ENCODE data around the gene RPP30.
A peak's percentile ranks its signal among the peaks of the same experiment; 100 is the strongest.

RPP30 gene

DNA sequence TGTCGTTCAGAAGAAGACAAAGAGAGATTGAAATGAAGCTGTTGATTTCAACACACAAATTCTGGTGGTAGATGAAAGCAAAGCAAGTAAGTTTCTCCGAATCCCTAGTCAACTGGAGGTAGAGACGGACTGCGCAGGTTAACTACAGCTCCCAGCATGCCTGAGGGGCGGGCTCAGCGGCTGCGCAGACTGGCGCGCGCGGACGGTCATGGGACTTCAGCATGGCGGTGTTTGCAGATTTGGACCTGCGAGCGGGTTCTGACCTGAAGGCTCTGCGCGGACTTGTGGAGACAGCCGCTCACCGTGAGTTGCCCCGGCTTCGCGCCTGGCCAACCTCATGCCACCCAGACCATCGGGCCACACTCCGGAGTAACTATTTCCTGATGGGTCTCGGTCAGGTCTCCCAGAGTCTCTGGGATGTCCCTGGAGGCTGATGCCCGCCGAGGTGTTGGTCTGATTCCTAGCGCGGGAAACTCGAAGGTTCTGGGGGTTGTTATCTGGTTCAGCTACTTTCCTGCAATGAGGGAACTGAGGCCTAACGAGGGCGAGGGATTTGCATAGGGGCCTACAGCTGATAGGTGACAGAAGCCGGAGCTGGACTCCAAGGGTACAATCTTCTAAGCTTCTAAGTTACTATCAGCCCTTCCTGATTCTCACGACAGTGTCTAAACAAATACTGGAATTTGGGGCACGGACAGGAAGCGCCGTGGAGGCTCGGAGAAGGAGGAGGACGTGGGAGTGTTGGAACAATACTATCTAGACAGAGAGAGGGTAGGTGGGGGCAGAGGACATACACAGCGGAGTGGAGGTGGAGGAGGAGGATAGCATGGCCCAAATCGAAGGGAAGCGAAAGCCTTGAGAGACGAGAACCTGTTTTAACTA, at the start of gene RPP30:
Gene RPP30, plus strand, starts transcription at position 209 of the 882 bp plus-strand sequence. Its CDS starts 13 bp downstream, at position 222.
- peak within 1 kb of the TSS; percentile 77 for H3K27ac ChIP-seq
- DNase-seq (ENCODE audit: low spot score) = peak; percentile 92
- ChIA-PET POLR2A (ENCODE audit: low non-redundant PET) (interaction anchor here (0.6 kb wide), 1 partner anchor 1024 kb away, joined by 4 read pairs; no protein-coding TSS in a partner anchor), CTCF (interaction anchor here (0.6 to 1.2 kb wide), 6 partner anchors 9 to 427 kb away, joined by 3 to 4 read pairs (median 4); partner anchors contain the start of gene HTR7)
- TF ChIP-seq, protein P1, sequence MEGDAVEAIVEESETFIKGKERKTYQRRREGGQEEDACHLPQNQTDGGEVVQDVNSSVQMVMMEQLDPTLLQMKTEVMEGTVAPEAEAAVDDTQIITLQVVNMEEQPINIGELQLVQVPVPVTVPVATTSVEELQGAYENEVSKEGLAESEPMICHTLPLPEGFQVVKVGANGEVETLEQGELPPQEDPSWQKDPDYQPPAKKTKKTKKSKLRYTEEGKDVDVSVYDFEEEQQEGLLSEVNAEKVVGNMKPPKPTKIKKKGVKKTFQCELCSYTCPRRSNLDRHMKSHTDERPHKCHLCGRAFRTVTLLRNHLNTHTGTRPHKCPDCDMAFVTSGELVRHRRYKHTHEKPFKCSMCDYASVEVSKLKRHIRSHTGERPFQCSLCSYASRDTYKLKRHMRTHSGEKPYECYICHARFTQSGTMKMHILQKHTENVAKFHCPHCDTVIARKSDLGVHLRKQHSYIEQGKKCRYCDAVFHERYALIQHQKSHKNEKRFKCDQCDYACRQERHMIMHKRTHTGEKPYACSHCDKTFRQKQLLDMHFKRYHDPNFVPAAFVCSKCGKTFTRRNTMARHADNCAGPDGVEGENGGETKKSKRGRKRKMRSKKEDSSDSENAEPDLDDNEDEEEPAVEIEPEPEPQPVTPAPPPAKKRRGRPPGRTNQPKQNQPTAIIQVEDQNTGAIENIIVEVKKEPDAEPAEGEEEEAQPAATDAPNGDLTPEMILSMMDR (conservative IDR thresholded peaks at IDR 0.05; ENCODE audit: low read depth) = no peak

DNA sequence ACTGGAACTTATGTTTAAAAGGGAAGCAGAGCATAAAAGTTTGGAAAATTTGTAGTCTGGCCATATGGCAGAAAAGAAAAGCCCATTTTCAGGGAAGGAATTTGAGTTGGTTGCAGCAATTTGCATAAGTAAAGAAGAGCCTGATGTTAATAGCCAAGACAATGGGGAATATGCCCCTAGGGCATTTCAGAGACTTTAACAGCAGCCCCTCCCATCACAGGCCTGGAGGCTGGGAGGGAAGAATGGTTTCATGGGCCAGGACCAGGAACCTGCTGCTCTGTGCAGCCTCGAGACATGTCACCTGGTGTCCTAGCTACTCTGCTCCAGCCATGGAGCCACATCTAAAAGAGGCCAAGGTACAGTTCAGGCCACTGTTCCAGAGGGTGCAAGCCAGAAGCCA, 49.3 kb upstream of the RPP30 start:
- no peak overlapping the region for H3K27ac ChIP-seq
- DNase-seq (ENCODE audit: low spot score) = no peak
- ChIA-PET POLR2A (ENCODE audit: low non-redundant PET) (no interaction called here), CTCF (interaction anchor here (0.6 kb wide), 1 partner anchor 29 kb away, joined by 4 read pairs; no protein-coding TSS in a partner anchor)
- TF ChIP-seq, protein P1 (conservative IDR thresholded peaks at IDR 0.05; ENCODE audit: low read depth) = no peak

DNA sequence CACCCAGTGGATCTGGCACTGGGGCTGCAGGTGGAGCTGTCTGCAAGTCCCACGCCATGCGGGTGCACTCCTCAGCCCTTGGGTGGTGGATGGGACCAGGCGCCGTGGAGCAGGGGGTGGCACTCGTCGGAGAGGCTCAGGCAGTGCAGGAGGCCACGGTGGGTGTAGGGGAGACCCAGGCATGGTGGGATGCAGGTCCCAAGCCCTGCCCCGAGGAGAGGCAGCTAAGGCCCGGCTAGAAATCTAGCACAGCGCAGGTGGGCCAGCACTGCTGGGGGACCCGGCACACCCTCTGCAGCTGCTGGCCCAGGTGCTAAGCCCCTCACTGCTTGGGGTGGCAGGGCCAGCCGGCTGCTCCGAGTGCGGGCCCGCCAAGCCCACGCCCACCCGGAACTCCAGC, 39.7 kb upstream of the RPP30 start:
- ChIA-PET CTCF (no interaction called here), POLR2A (ENCODE audit: low non-redundant PET) (no interaction called here)
- TF ChIP-seq, protein P1 (conservative IDR thresholded peaks at IDR 0.05; ENCODE audit: low read depth) = no peak
- no peak for DNase-seq (ENCODE audit: low spot score)
- H3K27ac ChIP-seq = no peak overlapping the region

DNA sequence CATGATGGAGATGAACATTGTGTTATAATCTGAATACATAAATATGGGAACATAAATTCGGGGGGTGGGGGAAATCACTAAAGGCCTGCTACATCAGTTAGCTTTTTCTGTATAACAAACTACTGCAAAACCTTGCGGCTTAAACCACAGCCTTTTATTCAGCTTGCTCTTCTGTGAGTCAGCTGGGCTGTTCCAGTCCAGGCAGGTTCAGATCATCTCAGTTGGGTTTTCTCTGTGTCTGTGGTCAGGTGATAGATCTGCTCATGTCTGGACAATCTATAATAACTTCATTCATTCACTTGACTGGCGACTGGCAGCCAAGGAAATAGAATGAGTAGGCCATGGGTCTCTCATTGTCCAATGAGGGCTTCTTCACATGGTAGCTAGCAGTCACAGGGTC, 37.4 kb upstream of the RPP30 start:
- peak; percentile 69 for DNase-seq (ENCODE audit: low spot score)
- TF ChIP-seq, protein P1 (conservative IDR thresholded peaks at IDR 0.05; ENCODE audit: low read depth) = no peak
- ChIA-PET CTCF (interaction anchor here (1.3 kb wide), 1 partner anchor 23 kb away, joined by 7 read pairs; the partner anchor contains the start of gene HTR7), POLR2A (ENCODE audit: low non-redundant PET) (interaction anchor here (0.6 kb wide), 1 partner anchor 13 kb away, joined by 3 read pairs; no protein-coding TSS in a partner anchor)
- no peak overlapping the region for H3K27ac ChIP-seq

DNA sequence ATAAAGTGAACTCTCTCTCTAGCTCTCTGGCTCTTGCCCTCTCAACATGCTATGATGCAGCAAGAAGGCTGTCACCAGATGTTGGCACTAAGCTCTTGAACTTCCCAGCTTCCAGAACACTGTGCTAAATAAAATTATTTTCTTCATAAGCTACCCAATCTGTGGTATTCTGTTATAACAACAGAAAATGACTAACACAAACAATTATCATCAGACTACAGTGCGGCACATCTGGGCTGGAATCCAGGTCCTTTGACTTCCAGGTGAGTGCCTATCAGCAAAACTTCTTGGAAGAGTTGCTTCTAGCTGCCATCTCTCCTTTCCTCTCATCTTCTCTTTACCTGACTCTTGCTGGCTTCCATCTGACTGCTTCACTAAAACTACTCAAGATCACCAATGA, 34.3 kb upstream of the RPP30 start:
- POLR2A ChIA-PET (ENCODE audit: low non-redundant PET) = no interaction called here
- no peak overlapping the region for H3K27ac ChIP-seq
- CTCF ChIA-PET = no interaction called here
- TF ChIP-seq, protein P1 (conservative IDR thresholded peaks at IDR 0.05; ENCODE audit: low read depth) = no peak
- no peak for DNase-seq (ENCODE audit: low spot score)

DNA sequence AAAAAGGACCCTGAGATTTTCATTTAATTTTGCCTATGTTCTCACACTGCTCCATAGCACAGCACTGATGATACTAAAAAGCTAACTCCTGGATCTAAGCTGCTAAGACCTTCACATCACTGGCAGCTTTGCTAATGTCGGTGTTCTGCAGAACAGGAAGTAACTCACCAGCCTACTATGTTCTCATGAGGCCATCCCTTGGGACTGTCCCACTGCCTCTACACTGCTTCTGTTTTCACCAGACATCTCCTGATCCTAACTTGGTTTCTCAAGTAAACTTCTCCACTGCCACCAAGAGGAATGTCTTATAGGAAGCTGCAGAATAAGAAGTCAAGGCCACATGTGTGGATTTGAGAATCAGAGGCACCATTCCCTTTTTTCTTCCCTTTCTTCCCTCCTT, 29.0 kb upstream of the RPP30 start:
- POLR2A ChIA-PET (ENCODE audit: low non-redundant PET) = interaction anchor here (0.6 to 0.7 kb wide), 2 partner anchors 568 to 1721 kb away, joined by 3 to 5 read pairs; no protein-coding TSS in a partner anchor
- CTCF ChIA-PET = interaction anchor here (0.6 to 0.8 kb wide), 2 partner anchors 29 to 55 kb away, joined by 3 read pairs; no protein-coding TSS in a partner anchor
- no peak for DNase-seq (ENCODE audit: low spot score)
- no peak overlapping the region for H3K27ac ChIP-seq
- TF ChIP-seq, protein P1 (conservative IDR thresholded peaks at IDR 0.05; ENCODE audit: low read depth) = no peak
